Left cardiac atrium (tissue), 4 donors: ENCODE data around the gene SSB. TPM values are rescaled to one million over a fixed set of nuclear protein-coding genes. Genes with fewer than 3 reads are reported as not detected.
A peak's percentile ranks its signal among the peaks of the same experiment; 100 is the strongest.
"Not testable (repeated sequence)": the region's sequence is repeated elsewhere in the genome, so short reads cannot be mapped to it uniquely, and the experiment has no call there.

Source experiments
- ATAC-seq, 2 donors: fragments of 200-7000 bp; cut with Tn5 transposase; one replicate each; pipeline ENCODE4 v1.9.1; 2020; ENCODE audit warnings: mild to moderate bottlenecking in 2 of 2, moderate library complexity in 2 of 2
- DNase-seq: peaks from one replicate; pipeline ENCODE4 v3.0.0-alpha.2; 2020
- intact Hi-C, 2 donors: fragments of 100-400 bp; cut with DNase I; formaldehyde crosslinking; loops; one replicate each; pipeline versions ENCODE4 v1.14.1 to v1.15.1; 2022 to 2023
- total RNA-seq, 2 donors: library from RNA; stranded (reverse); fragmentation: NEBNext Ultra II Directional; extraction: Animal tissue kit (Norgen Biotek cat#: 25700); gene quantifications; one replicate each; pipeline ENCODE4 v1.2.1, GENCODE V29; 2021
- donor health status: DM: no; HTN: yes; CAD: no.
- donor health status: DM: no; HTN: yes; CAD: no; lungs with severe emphysema.
- donor health status: DM: yes; HTN: yes; CAD: no.
- donor health status: Dilated cardiomyopathy.

SSB gene
- total RNA-seq, 2 donors from 2014 or later = 57.4 to 75.3 TPM

DNA sequence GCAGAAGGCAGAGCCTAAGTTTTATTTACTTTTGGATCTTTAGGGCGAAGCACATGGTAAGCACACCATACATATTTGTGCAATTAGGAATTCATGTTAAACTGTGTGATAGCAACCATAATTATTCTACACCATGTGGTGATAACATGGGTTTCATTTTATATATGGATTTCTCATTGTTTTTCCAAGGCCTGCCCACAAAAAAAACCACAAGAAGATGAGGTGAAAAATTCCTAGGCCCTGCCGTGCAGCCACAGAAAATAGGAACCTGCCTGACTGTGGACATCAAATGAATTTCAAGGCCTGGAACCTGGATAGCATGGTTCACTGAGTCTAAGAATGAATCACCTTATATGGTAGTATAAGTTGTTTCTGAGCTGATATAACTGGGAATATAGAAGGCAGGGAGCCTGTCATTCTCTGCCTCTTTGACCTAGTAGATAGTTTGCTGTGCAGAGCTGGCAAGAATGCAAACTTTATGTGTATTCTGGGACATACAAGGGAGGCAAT, 22.4 kb upstream of the SSB start:
- no peak for ATAC-seq
- DNase-seq = no peak
- intact Hi-C loops = no loop called here

DNA sequence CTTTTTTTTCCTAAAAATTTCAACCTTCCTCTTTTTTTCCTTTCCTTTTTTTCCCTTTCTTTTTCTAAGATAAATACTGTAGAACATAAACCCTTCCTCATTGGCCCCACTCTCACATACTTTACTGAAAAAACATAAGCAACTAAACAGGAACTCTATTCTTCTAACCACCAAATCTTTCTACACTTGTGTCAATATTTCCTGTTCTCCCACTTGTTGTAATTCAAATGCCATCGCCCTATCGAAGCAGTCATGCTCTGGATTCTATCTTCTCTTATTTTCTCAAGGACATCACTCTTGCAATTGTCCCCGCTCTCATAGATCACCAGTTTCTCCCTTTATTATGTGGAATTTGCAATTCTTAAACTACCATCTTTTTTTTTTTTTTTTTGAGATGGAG, 20.2 kb upstream of the SSB start:
- no peak for DNase-seq
- intact Hi-C loops = no loop called here
- ATAC-seq = no peak

DNA sequence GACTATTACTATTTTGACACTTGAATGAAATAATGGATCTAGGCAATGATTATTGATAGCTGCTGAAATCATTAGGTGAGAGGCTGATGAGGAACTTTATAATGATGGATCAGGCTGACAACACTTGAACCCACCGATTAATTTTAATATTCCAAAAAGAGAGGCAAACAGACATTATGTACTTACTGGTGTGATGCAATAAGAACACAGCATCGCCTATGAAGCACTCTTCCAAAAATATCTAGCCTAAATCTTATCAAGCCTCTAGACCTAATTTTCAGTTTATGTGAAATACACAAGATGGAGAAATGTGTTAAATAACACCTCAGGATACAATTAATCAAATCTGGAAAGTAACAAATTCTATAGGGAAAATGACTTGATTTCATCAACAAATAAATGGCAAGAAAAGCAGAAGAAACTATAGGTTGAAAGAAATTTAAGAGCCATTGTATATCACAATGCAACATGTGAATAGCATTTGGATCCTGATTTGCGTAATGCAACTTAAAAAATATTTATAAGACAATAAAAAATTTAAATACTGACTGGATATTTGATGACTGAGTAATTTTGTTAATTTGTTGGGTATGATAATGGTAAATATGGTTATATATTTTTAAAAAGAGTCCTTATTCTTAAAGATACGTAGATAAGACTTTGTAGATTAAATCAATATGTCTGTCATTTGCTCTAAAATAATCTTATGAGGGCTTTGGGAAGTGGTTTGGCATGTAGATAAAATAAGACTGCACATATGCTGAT, 17.2 kb upstream of the SSB start:
- intact Hi-C loops = no loop called here
- ATAC-seq (no peak), DNase-seq (no peak)

DNA sequence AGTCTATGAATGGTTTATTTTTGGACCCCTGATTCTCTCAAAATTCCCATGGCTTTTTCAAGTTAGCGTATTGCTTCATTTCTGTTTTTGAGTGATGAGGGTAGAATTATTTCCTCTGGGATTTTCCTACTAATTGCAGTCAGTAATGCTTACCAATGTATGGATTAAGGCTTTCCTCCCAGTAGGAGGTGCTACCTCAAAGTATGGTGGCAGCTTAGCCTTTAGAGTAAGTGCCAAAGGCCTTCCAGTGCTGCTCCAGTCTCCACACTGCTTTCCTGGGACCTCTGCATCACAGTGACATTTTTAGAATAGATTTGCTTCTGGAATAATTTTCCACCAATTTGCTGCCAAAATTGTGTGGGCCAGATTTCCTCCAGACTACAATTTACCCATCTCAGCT, 16.2 kb upstream of the SSB start:
- DNase-seq = no peak
- intact Hi-C loops = no loop called here
- no peak for ATAC-seq

DNA sequence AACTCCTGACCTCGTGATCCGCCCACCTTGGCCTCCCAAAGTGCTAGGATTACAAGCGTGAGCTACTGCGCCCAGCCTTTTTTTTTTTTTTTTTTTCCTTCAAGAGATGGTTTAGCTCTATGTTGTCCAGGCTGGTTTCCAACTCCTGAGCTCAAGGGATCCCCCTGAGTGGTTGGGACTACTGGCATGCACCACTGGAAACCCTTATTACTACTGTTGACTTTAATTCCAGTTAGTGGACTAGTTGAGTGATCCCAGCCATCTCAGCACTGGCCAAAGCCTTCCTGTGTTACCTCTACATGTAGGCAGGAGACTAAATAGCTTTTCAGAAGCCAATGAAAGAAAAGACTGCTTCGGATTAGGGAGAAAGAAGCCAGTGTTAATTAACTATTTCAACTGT, 8.1 kb upstream of the SSB start:
- DNase-seq (no peak), ATAC-seq (no peak)
- intact Hi-C loops = loop anchor here in 1 of 2 donors (10.0 kb wide), 1 partner anchor 266 kb away; no protein-coding TSS in a partner anchor

DNA sequence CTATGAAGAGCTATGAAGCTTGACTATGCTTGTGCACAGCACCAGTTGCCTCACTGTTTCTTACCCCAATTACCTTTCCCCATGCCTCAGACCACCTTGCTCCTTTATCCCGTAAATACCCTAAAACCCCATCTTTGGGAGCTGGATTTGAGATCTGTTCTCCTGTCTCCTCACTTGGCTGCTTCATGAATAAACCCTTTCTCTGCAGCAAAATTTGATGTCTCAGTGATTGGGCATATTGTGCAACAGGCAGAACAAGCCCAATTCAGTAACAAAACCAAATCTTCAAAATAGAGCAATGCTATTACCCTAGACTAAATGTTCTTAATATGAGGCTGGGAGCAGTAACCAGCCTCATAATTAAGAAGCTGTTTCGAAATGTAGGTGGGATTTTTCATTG, 3.5 kb upstream of the SSB start:
- no peak for DNase-seq
- no peak for ATAC-seq
- intact Hi-C loops = loop anchor here in 1 of 2 donors (10.0 kb wide), 1 partner anchor 270 kb away; no protein-coding TSS in a partner anchor

DNA sequence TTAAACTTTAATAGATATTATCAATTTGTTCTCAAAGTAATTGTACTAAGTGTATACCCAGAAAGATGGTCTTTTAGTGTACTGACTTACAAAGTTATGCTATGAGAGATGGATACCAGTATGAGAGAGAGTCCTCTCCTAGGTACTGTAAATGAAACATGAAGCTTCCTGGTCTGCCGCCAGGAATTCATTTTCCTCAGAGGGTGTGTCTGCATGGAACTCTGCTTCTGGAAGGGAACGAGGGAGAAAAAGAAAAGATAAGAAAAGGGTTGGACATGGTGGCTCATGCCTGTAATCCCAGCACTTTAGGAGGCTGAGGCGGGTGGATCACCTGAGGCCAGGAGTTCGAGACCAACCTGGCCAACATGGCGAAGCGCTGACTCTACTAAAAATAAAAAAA, 2.2 kb upstream of the SSB start:
- no peak for ATAC-seq
- no peak for DNase-seq
- intact Hi-C loops = loop anchor here in 1 of 2 donors (10.0 kb wide), 1 partner anchor 272 kb away; no protein-coding TSS in a partner anchor

DNA sequence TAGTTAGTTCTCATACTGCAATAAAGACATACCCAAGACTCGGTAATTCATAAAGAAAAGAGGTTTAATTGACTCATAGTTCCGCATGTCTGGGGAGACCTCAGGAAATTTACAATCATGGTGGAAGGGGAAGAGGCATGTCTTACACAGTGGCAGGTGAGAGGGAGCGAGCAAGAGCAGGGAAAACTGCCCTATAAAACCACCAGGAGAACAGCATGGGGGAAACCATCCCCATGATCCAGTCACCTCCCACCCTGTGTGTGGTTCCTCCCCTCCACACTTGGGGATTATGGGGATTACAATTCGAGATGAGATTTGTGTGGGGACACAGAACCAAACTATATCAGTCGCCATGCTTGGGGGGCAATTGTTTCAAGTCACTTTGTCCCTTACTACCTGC, 1.1 kb upstream of the SSB start:
- DNase-seq = no peak
- no peak for ATAC-seq
- intact Hi-C loops = loop anchor here in 1 of 2 donors (10.0 kb wide), 1 partner anchor 273 kb away; no protein-coding TSS in a partner anchor

DNA sequence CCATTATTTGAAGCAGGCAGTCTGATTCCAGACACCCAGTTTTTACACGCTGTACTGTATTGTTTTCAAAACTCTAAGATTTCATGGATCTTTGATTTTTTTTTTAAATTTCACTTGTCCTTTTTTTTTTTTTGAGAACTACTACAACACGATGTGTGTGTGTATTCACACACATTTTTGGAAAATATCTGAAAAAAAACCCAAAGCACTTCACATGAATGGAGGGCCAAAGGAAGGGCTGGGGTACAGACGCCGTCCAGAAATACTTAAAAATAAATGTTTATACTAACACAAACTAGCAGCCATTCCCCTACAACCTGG, 314 bp upstream of the SSB start:
- intact Hi-C loops = loop anchor here in 1 of 2 donors (10.0 kb wide), 1 partner anchor 274 kb away; no protein-coding TSS in a partner anchor
- no peak for DNase-seq
- ATAC-seq = no peak

DNA sequence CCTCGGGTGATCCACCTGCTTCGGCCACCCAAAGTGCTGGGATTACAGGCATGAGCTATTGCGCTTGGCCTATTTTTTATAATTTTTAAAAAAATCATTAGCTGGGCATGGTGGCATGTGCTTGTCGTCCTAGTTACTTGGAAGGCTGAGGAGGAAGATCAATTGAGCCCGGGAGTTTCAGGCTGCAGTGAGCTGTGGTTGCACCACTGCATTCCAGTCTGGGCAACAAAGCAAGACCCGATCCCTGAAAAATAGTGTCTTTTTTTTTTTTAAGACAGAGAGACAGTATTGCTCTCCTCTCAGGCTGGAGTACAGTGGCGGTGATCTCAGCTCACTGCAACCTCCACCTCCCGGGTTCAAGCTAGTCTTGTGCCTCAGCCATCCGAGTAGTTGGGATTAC, 4.8 kb downstream of the SSB start:
- no peak for ATAC-seq
- intact Hi-C loops = no loop called here
- DNase-seq = no peak

DNA sequence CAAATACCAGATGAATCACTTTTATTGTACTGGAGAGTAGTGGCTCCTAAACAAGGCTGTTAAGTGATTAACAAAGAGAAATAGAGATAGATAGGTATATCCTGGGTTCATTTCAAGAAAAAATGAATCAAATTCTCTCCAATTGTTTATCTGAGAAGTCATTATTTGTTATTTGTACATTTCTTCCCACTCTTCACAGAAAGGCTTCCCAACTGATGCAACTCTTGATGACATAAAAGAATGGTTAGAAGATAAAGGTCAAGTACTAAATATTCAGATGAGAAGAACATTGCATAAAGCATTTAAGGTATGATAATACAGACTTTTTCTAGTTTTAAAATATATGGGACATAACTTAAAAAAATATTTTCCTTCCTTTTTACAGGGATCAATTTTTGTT, 7.9 kb downstream of the SSB start:
- DNase-seq (no peak), ATAC-seq (no peak)
- intact Hi-C loops = no loop called here

DNA sequence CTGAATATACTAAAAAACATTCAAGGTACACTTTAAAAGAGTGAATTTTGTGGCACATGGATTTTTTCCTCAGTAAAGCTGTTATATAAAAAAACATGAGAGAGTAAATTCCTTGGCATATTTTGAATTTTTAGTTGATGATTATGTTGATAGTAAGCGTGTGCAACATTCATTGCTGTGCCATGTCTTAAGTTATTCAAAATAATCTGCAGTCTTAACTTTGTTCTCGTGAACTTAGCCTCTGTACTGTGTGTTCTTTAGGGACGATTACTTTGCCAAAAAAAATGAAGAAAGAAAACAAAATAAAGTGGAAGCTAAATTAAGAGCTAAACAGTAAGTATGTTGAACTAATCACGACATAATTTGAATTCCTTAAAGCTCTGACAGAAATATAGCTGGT, 9.6 kb downstream of the SSB start:
- intact Hi-C loops = no loop called here
- peak in 1 of 2 donors; percentile 50 for ATAC-seq
- no peak for DNase-seq

DNA sequence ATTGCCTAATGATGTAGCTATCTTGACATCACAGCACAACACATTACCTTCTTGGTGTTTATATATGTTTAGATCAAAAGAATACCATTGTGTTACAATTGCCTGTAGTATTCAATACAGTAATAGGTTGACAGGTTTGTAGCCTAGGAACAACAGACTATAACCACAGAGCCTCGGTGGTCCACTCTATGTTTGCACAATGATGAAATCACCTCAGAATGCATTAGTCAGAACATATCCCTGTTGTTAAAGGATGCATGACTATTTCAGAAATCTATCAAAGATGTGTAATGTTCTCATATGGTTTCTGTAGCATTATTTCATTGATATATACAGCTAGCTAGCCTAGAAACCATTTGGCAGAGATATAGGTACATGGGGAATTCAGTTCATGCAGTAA, 17.2 kb downstream of the SSB start:
- DNase-seq = no peak
- intact Hi-C loops = no loop called here
- no peak for ATAC-seq

DNA sequence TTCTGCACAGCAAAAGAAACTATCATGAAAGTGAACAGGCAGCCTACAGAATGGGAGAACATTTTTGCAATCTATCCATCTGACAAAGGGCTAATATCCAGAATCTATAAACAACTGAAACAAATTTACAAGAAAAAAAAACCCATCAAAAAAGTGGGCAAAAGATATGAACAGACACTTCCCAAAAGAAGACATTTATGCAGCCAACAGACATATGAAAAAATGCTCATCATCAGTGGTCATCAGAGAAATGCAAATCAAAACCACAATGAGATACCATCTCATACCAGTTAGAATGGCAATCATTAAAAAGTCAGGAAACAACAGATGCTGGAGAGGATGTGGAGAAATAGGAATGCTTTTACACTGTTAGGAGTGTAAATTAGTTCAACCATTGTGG, 18.3 kb downstream of the SSB start:
- DNase-seq, intact Hi-C loops, ATAC-seq: not testable (repeated sequence)

DNA sequence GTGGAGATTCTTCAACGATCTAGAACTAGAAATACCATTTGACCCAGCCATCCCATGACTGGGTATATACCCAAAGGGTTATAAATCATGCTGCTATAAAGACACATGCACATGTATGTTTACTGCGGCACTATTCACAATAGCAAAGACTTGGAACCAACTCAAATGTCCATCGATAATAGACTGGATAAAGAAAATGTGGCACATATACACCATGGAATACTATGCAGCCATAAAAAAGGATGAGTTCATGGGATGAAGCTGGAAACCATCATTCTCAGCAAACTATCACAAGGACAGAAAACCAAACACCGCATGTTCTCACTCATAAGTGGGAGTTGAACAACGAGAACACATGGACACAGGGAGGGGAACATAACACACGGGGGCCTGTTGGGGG, 18.7 kb downstream of the SSB start:
- ATAC-seq, DNase-seq, intact Hi-C loops: not testable (repeated sequence)

DNA sequence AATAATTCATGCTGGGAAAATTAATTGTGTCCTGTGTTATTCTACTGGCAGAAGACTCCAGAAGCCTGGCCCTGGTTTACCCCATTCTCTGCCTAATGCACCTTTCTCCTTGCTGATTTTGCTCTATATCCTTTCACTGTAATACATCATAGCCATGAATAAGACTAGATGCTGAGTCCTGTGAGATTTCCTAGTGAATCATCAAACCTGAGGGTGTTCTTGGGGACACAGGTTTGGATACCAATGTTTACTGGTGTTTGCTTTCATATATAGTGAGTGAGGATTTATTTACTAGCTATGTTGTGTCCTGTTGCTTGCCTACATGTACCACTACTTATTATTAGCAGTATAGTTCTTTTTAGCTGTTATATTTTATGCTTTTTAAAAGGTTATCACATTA, 19.6 kb downstream of the SSB start:
- DNase-seq (no peak), ATAC-seq (no peak)
- intact Hi-C loops = no loop called here

DNA sequence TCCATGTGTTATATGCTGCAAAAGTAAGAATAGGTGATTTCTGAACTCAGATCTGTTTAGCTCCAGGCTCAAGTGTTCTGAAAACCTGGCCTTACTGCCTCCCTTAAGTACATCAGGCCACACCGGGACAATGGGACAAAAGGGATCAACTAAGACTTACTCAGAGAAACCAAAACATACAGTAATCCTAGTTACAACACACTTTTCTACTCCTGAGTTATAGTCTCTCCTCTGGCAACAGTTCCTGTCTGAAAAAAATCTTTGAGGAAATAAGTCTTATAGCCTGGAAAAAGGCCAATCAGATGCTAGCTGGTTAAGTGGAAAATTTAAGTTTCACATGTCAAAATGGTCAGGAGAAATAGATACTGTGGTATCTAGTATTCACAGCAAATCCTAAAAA, 20.4 kb downstream of the SSB start:
- DNase-seq (no peak), ATAC-seq (no peak)
- intact Hi-C loops = no loop called here

DNA sequence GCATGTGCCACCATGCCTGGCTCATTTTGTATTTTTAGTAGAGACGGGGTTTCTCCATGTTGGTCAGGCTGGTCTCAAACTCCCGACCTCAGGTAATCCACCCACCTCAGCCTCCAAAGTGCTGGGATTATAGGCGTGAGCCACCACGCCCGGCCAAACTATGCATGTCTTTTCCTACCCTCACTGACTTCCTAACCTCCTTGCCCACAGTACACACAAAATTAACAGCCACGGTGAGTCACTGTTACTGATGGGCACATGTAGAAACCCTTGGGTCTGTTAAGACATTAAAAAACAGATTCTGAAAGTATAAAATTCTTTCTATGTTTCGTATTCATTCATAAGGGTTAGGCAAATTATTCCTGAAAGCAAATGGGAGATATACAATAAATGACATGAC, 21.4 kb downstream of the SSB start:
- ATAC-seq, DNase-seq, intact Hi-C loops: not testable (repeated sequence)

DNA sequence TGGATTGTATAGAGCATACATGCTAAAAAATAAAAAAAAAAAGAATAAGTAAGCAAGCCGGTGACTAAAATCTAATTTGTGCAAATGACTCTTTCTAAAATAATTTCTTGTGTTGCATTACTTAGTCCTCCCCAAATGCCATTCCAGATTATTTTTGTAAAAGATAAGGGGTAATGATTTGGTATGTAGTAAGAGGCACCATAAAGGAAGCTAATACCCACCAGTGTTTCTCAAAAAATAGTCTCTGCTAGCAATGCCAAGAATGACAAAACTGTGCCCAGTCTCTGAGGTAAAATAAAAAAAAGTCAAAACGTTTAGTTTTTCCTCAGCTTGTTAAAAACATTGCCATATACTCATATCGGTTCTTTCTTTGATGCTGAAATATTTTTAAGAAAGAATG, 23.4 kb downstream of the SSB start:
- no peak for DNase-seq
- intact Hi-C loops = no loop called here

DNA sequence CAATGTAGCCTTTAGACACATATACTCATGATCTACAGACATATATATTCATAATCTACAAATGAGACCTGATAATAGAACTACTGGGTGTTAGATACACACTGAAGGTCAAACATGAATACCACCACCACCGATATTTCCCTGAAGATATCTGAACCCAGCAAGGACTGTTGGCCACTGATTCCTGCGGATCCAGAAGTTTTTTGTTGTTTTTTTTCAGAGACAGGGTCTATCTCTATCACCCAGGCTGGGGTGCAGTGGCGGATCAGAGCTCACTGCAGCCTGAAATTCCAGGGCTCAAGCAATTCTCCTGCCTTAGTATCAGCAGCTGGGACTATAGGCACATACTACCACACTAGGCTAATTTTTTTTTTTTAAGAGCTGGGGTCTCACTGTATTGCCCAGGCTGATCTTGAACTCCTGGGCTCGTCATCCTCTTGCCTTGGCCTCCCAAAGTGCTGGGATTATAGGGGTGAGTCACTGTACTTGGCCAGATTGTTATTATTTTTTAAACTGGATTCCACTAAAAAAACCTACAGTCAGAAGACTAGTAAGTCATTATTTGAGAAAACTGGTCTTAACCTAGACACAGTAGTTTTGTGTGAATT, 24.2 kb downstream of the SSB start:
- DNase-seq = no peak
- ATAC-seq = no peak
- intact Hi-C loops = no loop called here

More for the DNA sequence above, 23.4 kb downstream of the SSB start:
- ATAC-seq = no peak

DNA sequence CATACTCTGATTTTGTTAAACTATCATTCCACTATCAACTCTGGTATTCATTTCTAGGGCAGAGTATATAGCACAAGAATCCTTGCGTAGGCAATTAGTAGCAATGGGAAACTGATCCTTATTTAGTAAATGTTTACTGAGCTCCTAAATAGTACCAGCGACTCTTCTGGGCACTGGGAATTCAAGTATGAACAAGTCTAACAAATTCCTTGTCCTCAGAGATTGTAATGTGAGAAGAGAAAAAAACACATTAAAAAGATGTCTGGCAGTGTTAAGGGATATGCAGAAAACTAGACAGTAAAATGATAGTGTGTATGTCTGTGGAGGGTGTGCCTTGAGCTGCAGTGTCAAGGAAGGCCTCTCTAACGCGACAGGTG, 25.3 kb downstream of the SSB start:
- DNase-seq = no peak
- intact Hi-C loops = loop anchor here in 1 of 2 donors (2.0 kb wide), 1 partner anchor 105 kb away; no protein-coding TSS in a partner anchor
- no peak for ATAC-seq
